Measurements from ENCODE around the gene TEX11. TPM values are rescaled to one million over a fixed set of nuclear protein-coding genes. Genes with fewer than 3 reads are reported as not detected.

TEX11 gene
- total and polyA plus RNA-seq, 9 of the 15 experiments (the other 6 are each of a cell fraction or from before 2014, with no cell fraction given) = 0.27 to 1.1 (median 0.45) TPM

DNA sequence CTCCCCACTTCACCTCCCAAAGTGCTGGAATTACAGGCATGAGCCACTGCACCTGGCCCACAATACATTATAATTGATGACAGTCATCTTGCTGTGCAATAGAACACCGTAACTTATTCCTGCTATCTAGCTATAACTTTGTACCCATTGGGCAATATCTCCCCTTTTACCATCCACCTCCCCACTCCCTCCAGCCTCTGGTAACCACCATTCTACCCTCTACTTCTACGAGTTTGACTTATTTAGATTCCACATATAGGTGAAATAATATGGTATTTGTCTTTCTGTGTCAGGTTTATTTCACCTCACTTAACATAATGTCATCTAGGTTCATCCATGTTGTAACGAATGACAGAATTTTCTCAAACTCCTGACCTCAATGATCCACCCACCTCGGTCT lies 8.2 kb upstream of the TEX11 start (continued):
- TF ChIP-seq STAT5A (IDR thresholded peaks at IDR 0.05; ENCODE audit: borderline replicate concordance, low read length) = no peak
- no peak for TF ChIP-seq SMARCE1 (IDR thresholded peaks at IDR 0.05)
- TF ChIP-seq SMARCA4 (IDR thresholded peaks at IDR 0.05) = no peak
- no peak for TF ChIP-seq SREBF1 (IDR thresholded peaks at IDR 0.05; ENCODE audit: borderline replicate concordance, low read depth, low read length)
- TF ChIP-seq ESRRB (CRISPR knock-in tag; IDR thresholded peaks at IDR 0.05; ENCODE audit: borderline replicate concordance) = no peak
- TF ChIP-seq TBL1XR1 (IDR thresholded peaks at IDR 0.05; ENCODE audit: low read length in 2 of 2) = no peak
- TF ChIP-seq, protein P1, sequence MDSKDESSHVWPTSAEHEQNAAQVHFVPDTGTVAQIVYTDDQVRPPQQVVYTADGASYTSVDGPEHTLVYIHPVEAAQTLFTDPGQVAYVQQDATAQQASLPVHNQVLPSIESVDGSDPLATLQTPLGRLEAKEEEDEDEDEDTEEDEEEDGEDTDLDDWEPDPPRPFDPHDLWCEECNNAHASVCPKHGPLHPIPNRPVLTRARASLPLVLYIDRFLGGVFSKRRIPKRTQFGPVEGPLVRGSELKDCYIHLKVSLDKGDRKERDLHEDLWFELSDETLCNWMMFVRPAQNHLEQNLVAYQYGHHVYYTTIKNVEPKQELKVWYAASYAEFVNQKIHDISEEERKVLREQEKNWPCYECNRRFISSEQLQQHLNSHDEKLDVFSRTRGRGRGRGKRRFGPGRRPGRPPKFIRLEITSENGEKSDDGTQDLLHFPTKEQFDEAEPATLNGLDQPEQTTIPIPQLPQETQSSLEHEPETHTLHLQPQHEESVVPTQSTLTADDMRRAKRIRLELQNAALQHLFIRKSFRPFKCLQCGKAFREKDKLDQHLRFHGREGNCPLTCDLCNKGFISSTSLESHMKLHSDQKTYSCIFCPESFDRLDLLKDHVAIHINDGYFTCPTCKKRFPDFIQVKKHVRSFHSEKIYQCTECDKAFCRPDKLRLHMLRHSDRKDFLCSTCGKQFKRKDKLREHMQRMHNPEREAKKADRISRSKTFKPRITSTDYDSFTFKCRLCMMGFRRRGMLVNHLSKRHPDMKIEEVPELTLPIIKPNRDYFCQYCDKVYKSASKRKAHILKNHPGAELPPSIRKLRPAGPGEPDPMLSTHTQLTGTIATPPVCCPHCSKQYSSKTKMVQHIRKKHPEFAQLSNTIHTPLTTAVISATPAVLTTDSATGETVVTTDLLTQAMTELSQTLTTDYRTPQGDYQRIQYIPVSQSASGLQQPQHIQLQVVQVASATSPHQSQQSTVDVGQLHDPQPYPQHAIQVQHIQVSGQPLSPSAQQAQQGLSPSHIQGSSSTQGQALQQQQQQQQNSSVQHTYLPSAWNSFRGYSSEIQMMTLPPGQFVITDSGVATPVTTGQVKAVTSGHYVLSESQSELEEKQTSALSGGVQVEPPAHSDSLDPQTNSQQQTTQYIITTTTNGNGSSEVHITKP (IDR thresholded peaks at IDR 0.05; ENCODE audit: partially characterized antibody) = no peak
- TF ChIP-seq NUFIP1 (IDR thresholded peaks at IDR 0.05; ENCODE audit: partially characterized antibody) = no peak

DNA sequence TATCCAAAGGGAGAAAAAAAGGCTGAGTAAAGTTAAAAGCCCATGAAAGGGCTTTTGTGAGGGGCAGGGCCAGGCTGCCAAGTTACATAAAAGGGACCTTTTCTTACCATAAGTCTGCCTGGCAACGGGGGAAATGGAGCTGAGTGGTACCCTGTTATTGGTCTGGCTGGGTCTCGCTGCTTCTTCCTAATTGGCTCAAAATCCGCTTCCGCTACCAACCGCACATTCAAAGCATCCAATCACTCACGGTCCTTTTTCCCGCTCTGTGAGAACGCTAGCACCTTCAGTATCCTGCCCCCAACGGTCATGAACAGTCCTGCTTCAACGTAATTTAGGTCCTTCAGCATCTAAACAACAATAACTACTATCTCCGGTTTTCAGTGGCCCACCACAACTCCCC lies 611 bp downstream of the TEX11 start:
- H3K36me3 ChIP-seq (ENCODE audit: control insufficient read depth, insufficient read depth, low read length) = no peaks in the 10 kb centered on the region
- H3K4me2 ChIP-seq (ENCODE audit: insufficient read depth, low read length) = peak overlapping the region; percentile 21; the same call in 1 of the 2 replicates
- FAIRE-seq (no peak), ATAC-seq (no peak), DNase-seq (ENCODE audit: extremely low read depth in 1 of 4, low spot score in 3 of 4) (no peak)
- no peak overlapping the region for H3K4me3 ChIP-seq
- intact Hi-C loops (cut with micrococcal nuclease) = no loop called here
- no peaks in the 10 kb centered on the region for H4K20me1 ChIP-seq (replicated peaks; ENCODE audit: control insufficient read depth, insufficient read depth, low read length)
- no peak overlapping the region for H3K9ac ChIP-seq (ENCODE audit: insufficient read depth in 1 of 2, low read depth in 2 of 2, low read length in 2 of 2)
- no peak overlapping the region for H3K27ac ChIP-seq (ENCODE audit: extremely low read depth, low read depth, low read length)
- 56% methylated on average over 9 of the region's 11 CpGs for WGBS (ENCODE audit: insufficient coverage, low coverage, missing lambda C conversion rate)
- BruUV-seq (replicated peaks) = no TSS peak
- in situ Hi-C loops (cut with MboI) = no loop called here
- ChIA-PET CTCF (ENCODE audit: low intra/inter-chr PET ratio) (no interaction called here), POLR2A (no interaction called here)
- peak overlapping the region; percentile 72 for H2AFZ ChIP-seq (ENCODE audit: low read depth, low read length)
- no peaks in the 10 kb centered on the region for H3K9me3 ChIP-seq (replicated peaks; ENCODE audit: control insufficient read depth, insufficient read depth, low read depth, low read length)
- no peaks in the 10 kb centered on the region for H3K27me3 ChIP-seq (ENCODE audit: control insufficient read depth in 2 of 2, insufficient read depth in 2 of 2, low read length in 2 of 2)
- no peaks in the 10 kb centered on the region for H3K9me1 ChIP-seq (ENCODE audit: control insufficient read depth, insufficient read depth, low read length)
- H3K79me2 ChIP-seq (ENCODE audit: control insufficient read depth, insufficient read depth, low read length) = no peaks in the 10 kb centered on the region
- H3K4me1 ChIP-seq (replicated peaks in 1 of 2; ENCODE audit: control insufficient read depth in 2 of 2, insufficient read depth in 2 of 2, low read length in 2 of 2) = no peaks in the 10 kb centered on the region; a peak in 1 of 5 replicates
- TF ChIP-seq, protein P2, sequence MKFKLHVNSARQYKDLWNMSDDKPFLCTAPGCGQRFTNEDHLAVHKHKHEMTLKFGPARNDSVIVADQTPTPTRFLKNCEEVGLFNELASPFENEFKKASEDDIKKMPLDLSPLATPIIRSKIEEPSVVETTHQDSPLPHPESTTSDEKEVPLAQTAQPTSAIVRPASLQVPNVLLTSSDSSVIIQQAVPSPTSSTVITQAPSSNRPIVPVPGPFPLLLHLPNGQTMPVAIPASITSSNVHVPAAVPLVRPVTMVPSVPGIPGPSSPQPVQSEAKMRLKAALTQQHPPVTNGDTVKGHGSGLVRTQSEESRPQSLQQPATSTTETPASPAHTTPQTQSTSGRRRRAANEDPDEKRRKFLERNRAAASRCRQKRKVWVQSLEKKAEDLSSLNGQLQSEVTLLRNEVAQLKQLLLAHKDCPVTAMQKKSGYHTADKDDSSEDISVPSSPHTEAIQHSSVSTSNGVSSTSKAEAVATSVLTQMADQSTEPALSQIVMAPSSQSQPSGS (CRISPR knock-in tag; IDR thresholded peaks at IDR 0.05) = no peak
- TF ChIP-seq SAFB (IDR thresholded peaks at IDR 0.05; ENCODE audit: borderline replicate concordance, low read depth, low read length) = no peak
- no peak for TF ChIP-seq ETV6 (IDR thresholded peaks at IDR 0.05; ENCODE audit: borderline replicate concordance in 1 of 2, low read depth in 2 of 2, low read length in 1 of 2)
- no peak for TF ChIP-seq ETV6 (CRISPR knock-in tag; IDR thresholded peaks at IDR 0.05; ENCODE audit: borderline replicate concordance)
- TF ChIP-seq ZNF431 (CRISPR knock-in tag; IDR thresholded peaks at IDR 0.05) = no peak
- TF ChIP-seq, protein P3, sequence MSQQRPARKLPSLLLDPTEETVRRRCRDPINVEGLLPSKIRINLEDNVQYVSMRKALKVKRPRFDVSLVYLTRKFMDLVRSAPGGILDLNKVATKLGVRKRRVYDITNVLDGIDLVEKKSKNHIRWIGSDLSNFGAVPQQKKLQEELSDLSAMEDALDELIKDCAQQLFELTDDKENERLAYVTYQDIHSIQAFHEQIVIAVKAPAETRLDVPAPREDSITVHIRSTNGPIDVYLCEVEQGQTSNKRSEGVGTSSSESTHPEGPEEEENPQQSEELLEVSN (IDR thresholded peaks at IDR 0.05; ENCODE audit: borderline replicate concordance in 1 of 2, extremely low read depth in 1 of 2, insufficient read depth in 1 of 2, insufficient read length in 1 of 2, low read depth in 1 of 2, low read length in 1 of 2, poor library complexity in 1 of 2, severe bottlenecking in 1 of 2) = peak in 1 of 2 experiments; percentile 81

All from K562 (cell line).